Measurements from ENCODE around the gene SLC25A26.
"Not testable (repeated sequence)": the region's sequence is repeated elsewhere in the genome, so short reads cannot be mapped to it uniquely, and the experiment has no call there.

SLC25A26 gene

DNA sequence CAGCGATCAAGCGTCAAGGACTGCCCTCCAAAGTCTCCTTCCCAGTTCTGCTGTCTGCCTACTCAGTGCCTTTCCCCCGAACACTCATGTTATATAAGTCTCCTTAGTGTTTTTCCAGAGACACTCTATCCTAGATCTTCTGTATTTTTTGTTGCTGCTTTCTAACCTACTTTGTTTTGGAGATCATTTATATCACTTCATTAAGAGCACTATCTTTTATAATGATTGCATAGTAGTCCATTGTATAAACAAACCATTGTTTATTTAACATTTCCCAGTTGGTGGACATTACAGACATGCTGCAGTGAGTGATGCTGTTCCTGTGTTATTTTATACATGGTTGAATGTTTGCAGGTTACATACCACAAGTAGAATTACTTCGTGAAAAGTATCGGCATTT is 47.1 kb downstream of the SLC25A26 start:
- Histone ChIP-seq H3K9ac (ENCODE audit: low read depth, low read length) (no peak overlapping the region), H3K4me1 (ENCODE audit: insufficient read depth, low read length) (no peaks in the 10 kb centered on the region), H3K36me3 (ENCODE audit: insufficient read depth, low read length) (no peaks in the 10 kb centered on the region), H3K9me3 (ENCODE audit: control insufficient read depth, insufficient read depth, low read length) (no peaks in the 10 kb centered on the region)

- no peaks in the 10 kb centered on the region for H3K4me1 ChIP-seq (ENCODE audit: insufficient read depth, low read length)
- H3K36me3 ChIP-seq (ENCODE audit: insufficient read depth, low read length): no peaks in the 10 kb centered on the region
- no peaks in the 10 kb centered on the region for H3K9me3 ChIP-seq (ENCODE audit: control insufficient read depth, insufficient read depth, low read length)
- no peak overlapping the region for H3K9ac ChIP-seq (ENCODE audit: low read depth, low read length)
These were observed 48.1 kb downstream of the SLC25A26 start for GRCh38 chr3:66268864-66269263.

- Histone ChIP-seq H3K9me3 (ENCODE audit: control insufficient read depth, insufficient read depth, low read length) (no peaks in the 10 kb centered on the region), H3K4me1 (ENCODE audit: insufficient read depth, low read length) (no peaks in the 10 kb centered on the region), H3K36me3 (ENCODE audit: insufficient read depth, low read length) (no peaks in the 10 kb centered on the region), H3K9ac (ENCODE audit: low read depth, low read length) (no peak overlapping the region)
These were observed 48.6 kb downstream of the SLC25A26 start for GRCh38 chr3:66269411-66269810.

- no peaks in the 10 kb centered on the region for H3K4me1 ChIP-seq (ENCODE audit: insufficient read depth, low read length)
- H3K9me3 ChIP-seq (ENCODE audit: control insufficient read depth, insufficient read depth, low read length): no peaks in the 10 kb centered on the region
- no peaks in the 10 kb centered on the region for H3K36me3 ChIP-seq (ENCODE audit: insufficient read depth, low read length)
- no peak overlapping the region for H3K9ac ChIP-seq (ENCODE audit: low read depth, low read length)
These were observed 49.5 kb downstream of the SLC25A26 start for GRCh38 chr3:66270288-66270687.

DNA sequence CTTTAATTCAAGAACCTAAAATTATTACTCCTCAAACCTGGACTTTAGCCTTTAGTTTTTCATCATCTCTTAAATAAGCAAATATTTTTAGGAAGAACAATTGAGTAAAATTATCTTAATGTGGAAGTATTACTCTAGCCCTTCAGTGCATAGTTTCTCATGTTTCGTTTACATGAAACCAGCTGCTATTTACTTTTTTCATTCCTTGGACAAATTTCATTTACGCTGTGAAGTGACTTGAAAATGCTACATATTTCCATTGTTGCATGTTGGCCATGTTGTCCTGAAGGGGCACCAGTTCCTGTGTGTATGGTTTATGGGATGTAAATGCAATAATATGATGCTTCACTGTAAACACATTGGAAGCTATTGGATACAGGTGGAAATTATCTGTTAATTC is 49.9 kb downstream of the SLC25A26 start:
- Histone ChIP-seq H3K9me3 (ENCODE audit: control insufficient read depth, insufficient read depth, low read length) (no peaks in the 10 kb centered on the region), H3K9ac (ENCODE audit: low read depth, low read length) (no peak overlapping the region), H3K4me1 (ENCODE audit: insufficient read depth, low read length) (no peaks in the 10 kb centered on the region)

GRCh38 chr3:66271231-66271630 is 50.4 kb downstream of the SLC25A26 start:
- Histone ChIP-seq H3K4me1 (ENCODE audit: insufficient read depth, low read length) (no peaks in the 10 kb centered on the region), H3K9ac (ENCODE audit: low read depth, low read length) (no peak overlapping the region), H3K36me3 (ENCODE audit: insufficient read depth, low read length) (no peaks in the 10 kb centered on the region), H3K9me3 (ENCODE audit: control insufficient read depth, insufficient read depth, low read length) (no peaks in the 10 kb centered on the region)

More for the DNA sequence above, 49.9 kb downstream of the SLC25A26 start:
- no peaks in the 10 kb centered on the region for H3K36me3 ChIP-seq (ENCODE audit: insufficient read depth, low read length)

DNA sequence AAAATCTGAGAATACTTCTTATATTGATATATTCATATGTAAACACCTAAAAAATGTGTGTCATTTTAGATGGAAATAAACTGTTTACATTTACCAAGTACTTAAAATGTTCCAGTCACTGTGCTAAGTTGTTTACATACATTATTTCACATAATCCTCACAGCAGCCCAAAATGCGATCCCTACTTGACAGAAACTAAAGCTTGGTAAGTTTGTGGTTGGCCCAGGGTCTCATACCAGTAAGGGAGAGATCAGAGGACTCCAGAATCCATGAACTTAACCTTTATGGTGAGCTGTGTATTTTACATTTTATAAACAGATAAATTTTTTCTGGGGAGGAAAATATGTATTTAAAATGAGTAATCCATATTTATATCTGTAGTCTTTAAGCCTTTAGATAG is 51.2 kb downstream of the SLC25A26 start:
- H3K36me3 ChIP-seq (ENCODE audit: insufficient read depth, low read length): no peaks in the 10 kb centered on the region
- H3K9me3 ChIP-seq (ENCODE audit: control insufficient read depth, insufficient read depth, low read length): no peaks in the 10 kb centered on the region
- no peak overlapping the region for H3K9ac ChIP-seq (ENCODE audit: low read depth, low read length)
- no peaks in the 10 kb centered on the region for H3K4me1 ChIP-seq (ENCODE audit: insufficient read depth, low read length)

DNA sequence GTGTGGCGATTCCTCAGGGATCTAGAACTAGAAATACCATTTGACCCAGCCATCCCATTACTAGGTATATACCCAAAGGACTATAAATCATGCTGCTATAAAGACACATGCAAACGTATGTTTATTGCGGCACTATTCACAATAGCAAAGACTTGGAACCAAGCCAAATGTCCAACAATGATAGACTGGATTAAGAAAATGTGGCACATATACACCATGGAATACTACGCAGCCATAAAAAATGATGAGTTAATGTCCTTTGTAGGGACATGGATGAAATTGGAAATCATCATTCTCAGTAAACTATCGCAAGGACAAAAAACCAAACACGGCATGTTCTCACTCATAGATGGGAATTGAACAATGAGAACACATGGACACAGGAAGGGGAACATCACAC is 54.0 kb downstream of the SLC25A26 start:
- H3K9ac ChIP-seq (ENCODE audit: low read depth, low read length): not testable (repeated sequence)

GRCh38 chr3:66276705-66277274 is 56.0 kb downstream of the SLC25A26 start:
- Histone ChIP-seq H3K4me1 (ENCODE audit: insufficient read depth, low read length) (peaks cover 5% of the 10 kb centered on the region; the same call in 1 of the 2 replicates), H3K36me3 (ENCODE audit: insufficient read depth, low read length) (no peaks in the 10 kb centered on the region), H3K9me3 (ENCODE audit: control insufficient read depth, insufficient read depth, low read length) (no peaks in the 10 kb centered on the region), H3K9ac (ENCODE audit: low read depth, low read length) (no peak overlapping the region)

More for the DNA sequence above, 54.0 kb downstream of the SLC25A26 start:
- not testable (repeated sequence) for H3K9me3 ChIP-seq (ENCODE audit: control insufficient read depth, insufficient read depth, low read length); H3K4me1 ChIP-seq (ENCODE audit: insufficient read depth, low read length); H3K36me3 ChIP-seq (ENCODE audit: insufficient read depth, low read length)

DNA sequence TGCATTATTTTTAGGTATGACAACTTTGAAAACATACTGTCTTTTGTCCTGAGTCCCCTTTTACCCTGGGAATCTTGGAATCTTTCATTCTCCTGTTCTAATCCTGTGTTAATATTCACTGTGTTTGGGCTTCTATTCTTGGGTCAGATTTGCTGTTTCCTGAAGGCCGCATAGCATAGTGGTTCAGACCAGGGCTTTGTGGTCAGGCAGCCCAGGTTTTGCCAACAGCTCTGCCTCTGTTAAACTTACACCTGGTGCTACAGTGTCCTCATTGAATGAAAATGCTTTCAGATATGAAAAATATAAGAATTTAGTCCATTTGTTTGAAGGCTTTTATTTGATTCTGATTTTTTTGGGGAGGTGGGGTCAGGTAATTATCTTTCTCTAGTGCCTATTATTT is 58.4 kb downstream of the SLC25A26 start:
- Histone ChIP-seq H3K4me1 (ENCODE audit: insufficient read depth, low read length) (peaks cover 5% of the 10 kb centered on the region; the same call in 1 of the 2 replicates), H3K9ac (ENCODE audit: low read depth, low read length) (no peak overlapping the region), H3K9me3 (ENCODE audit: control insufficient read depth, insufficient read depth, low read length) (no peaks in the 10 kb centered on the region), H3K36me3 (ENCODE audit: insufficient read depth, low read length) (no peaks in the 10 kb centered on the region)

DNA sequence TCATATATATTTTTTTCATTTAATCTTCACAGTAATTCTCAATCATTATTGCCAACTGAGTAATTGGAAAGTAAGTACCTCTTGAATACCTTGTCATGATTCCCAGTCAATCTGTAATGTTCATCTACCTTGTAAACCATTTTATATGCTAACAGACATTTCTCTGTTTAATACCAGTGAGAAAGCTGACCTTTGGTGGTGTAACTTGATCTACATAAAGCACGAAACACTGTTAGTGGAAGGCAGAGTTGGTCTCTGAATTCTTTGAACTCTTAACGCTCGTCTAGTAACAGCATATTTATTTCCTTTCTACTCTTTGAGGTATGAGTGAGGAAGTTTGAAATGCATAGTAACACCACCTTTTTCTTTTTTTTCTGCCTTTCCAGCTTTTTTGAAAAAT is 59.5 kb downstream of the SLC25A26 start:
- peaks cover 5% of the 10 kb centered on the region; the same call in 1 of the 2 replicates for H3K4me1 ChIP-seq (ENCODE audit: insufficient read depth, low read length)
- H3K9ac ChIP-seq (ENCODE audit: low read depth, low read length): no peak overlapping the region
- no peaks in the 10 kb centered on the region for H3K36me3 ChIP-seq (ENCODE audit: insufficient read depth, low read length)
- H3K9me3 ChIP-seq (ENCODE audit: control insufficient read depth, insufficient read depth, low read length): no peaks in the 10 kb centered on the region

DNA sequence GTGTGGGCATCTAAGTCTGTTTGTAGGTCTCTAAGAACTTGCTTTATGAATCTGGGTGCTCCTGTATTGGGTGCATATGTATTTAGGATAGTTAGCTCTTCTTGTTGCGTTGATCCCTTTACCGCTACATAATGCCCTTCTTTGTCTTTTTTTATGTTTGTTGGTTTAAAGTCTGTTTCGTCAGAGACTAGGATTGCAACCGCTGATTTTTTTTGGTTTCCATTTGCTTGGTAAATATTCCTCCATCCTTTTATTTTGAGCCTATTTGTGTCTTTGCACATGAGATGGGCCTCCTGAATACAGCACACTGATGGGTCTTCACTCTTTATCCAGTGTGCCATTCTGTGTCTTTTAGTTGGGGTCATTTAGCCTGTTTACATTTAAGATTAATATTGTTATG is 71.1 kb downstream of the SLC25A26 start:
- H3K9me3 ChIP-seq (ENCODE audit: control insufficient read depth, insufficient read depth, low read length); H3K4me1 ChIP-seq (ENCODE audit: insufficient read depth, low read length): not testable (repeated sequence)

DNA sequence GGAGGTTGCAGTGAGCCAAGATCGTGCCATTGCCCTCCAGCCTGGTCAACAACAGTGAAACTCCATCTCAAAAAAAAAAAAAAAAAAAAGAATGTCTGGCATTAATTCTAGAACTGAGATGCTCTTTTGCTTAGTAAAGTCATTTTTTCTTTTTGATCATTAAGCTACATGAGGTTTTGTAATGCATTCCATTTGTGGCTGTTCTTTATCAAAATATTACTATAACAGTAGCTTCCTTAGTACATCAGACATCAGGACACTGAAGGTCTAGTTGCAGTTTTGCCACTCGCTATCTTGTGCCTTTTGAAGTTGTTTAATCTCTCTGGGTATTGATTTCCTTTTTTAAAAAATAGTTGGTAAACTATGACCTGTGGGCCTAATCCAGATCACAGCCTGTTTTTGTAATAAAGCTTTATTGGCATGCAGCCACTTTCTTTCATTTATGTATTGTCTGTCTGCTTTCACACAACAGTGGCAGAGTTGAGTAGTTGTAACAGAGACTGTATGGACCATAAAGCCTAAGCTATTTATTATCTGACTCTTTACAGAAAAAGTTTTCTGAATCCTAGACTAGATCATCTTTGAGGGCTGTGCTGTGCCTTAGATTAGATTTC is 76.6 kb downstream of the SLC25A26 start:
- Histone ChIP-seq H3K4me1 (ENCODE audit: insufficient read depth, low read length) (no peaks in the 10 kb centered on the region), H3K9me3 (ENCODE audit: control insufficient read depth, insufficient read depth, low read length) (no peaks in the 10 kb centered on the region), H3K36me3 (ENCODE audit: insufficient read depth, low read length) (no peaks in the 10 kb centered on the region), H3K9ac (ENCODE audit: low read depth, low read length) (no peak overlapping the region)

More for the DNA sequence above, 71.1 kb downstream of the SLC25A26 start:
- H3K9ac ChIP-seq (ENCODE audit: low read depth, low read length); H3K36me3 ChIP-seq (ENCODE audit: insufficient read depth, low read length): not testable (repeated sequence)

DNA sequence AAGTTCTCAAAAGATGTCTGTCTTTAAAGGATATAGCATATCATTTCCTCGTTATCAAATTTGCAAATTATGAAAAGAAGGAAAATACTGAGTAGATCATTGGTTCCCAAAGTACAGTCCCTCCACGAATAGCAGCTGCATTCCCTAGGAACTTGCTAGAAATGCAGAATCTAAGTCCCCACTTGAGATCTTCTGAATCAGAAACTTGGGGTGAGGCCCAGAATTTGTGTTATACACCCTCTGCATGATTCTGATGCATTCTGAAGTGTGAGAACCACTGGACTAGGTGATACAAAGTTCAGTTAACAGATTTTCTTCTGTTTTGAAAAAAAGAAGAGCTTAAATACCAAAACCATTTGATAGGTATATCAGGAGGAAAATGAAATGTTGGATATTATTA is 77.1 kb downstream of the SLC25A26 start:
- H3K36me3 ChIP-seq (ENCODE audit: insufficient read depth, low read length): no peaks in the 10 kb centered on the region
- no peak overlapping the region for H3K9ac ChIP-seq (ENCODE audit: low read depth, low read length)
- no peaks in the 10 kb centered on the region for H3K4me1 ChIP-seq (ENCODE audit: insufficient read depth, low read length)
- no peaks in the 10 kb centered on the region for H3K9me3 ChIP-seq (ENCODE audit: control insufficient read depth, insufficient read depth, low read length)

- no peak overlapping the region for H3K9ac ChIP-seq (ENCODE audit: low read depth, low read length)
- H3K36me3 ChIP-seq (ENCODE audit: insufficient read depth, low read length): no peaks in the 10 kb centered on the region
- H3K9me3 ChIP-seq (ENCODE audit: control insufficient read depth, insufficient read depth, low read length): no peaks in the 10 kb centered on the region
- no peaks in the 10 kb centered on the region for H3K4me1 ChIP-seq (ENCODE audit: insufficient read depth, low read length)
These were observed 77.8 kb downstream of the SLC25A26 start for GRCh38 chr3:66298591-66298990.
